ENCODE results near the gene RSPRY1.

GRCh38 chr16:57188711-57189002 lies 2.5 kb downstream of the RSPRY1 start:
- TF ChIP-seq, protein P1, sequence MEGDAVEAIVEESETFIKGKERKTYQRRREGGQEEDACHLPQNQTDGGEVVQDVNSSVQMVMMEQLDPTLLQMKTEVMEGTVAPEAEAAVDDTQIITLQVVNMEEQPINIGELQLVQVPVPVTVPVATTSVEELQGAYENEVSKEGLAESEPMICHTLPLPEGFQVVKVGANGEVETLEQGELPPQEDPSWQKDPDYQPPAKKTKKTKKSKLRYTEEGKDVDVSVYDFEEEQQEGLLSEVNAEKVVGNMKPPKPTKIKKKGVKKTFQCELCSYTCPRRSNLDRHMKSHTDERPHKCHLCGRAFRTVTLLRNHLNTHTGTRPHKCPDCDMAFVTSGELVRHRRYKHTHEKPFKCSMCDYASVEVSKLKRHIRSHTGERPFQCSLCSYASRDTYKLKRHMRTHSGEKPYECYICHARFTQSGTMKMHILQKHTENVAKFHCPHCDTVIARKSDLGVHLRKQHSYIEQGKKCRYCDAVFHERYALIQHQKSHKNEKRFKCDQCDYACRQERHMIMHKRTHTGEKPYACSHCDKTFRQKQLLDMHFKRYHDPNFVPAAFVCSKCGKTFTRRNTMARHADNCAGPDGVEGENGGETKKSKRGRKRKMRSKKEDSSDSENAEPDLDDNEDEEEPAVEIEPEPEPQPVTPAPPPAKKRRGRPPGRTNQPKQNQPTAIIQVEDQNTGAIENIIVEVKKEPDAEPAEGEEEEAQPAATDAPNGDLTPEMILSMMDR (IDR thresholded peaks at IDR 0.05; ENCODE audit: low read depth, low read length, poor library complexity, severe bottlenecking): no peak
- TF ChIP-seq EZH2phosphoT487 (IDR thresholded peaks at IDR 0.05; ENCODE audit: borderline replicate concordance, low read length): no peak

All from DOHH2 (cell line).